Nephron progenitor cell (in vitro differentiated cells): ENCODE data around the gene OR10G8.

Source experiments
- DNase-seq: peaks from one replicate; pipeline ENCODE4 v3.0.0; 2021
- H3K27ac Mint-ChIP-seq: 2 replicates; pipeline ENCODE4 v1.8.0; 2021; ENCODE audit warnings: mild to moderate bottlenecking, moderate library complexity, mixed read lengths
- H3K27me3 Mint-ChIP-seq: 2 replicates; pipeline ENCODE4 v1.8.0; 2021; ENCODE audit warnings: mild to moderate bottlenecking, low read depth, mixed read lengths; ENCODE audit not compliant: poor library complexity
- H3K36me3 Mint-ChIP-seq: 2 replicates; pipeline ENCODE4 v1.8.0; 2021; ENCODE audit warnings: low read depth, mixed read lengths
- H3K4me1 Mint-ChIP-seq: 2 replicates; pipeline ENCODE4 v1.8.0; 2021; ENCODE audit warnings: mixed read lengths
- H3K4me3 Mint-ChIP-seq: 2 replicates; pipeline ENCODE4 v1.8.0; 2021; ENCODE audit warnings: mild to moderate bottlenecking, moderate library complexity, mixed read lengths
- H3K9me3 Mint-ChIP-seq: 2 replicates; pipeline ENCODE4 v1.8.0; 2021; ENCODE audit warnings: mild to moderate bottlenecking, moderate library complexity, mixed read lengths
- TF ChIP-seq, protein P1 (sequence below): fragments of 200-600 bp; sonication (generic); IDR thresholded peaks from 2 replicates; pipeline ENCODE4 v1.5.0; 2021; ENCODE audit warnings: antibody characterized with exemption

The OR10G8 gene

DNA sequence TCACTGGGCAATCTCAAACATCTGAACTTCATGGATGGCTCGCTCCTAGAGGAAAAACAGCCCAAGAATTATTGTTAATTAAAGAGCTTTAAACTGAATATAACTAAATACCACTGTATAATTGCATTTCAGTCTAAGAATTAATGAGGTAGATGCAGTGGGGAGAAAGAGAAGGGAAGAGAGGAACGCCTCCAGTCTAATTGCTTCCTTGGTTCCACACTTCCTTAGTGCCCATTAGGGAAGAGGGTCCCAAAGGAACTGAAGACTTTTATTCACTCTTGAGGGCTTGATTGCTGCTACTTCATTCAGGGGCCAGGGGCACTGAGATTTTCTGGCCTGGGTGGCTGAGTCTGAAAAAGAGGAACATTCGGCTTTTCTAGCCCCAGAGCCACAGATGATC is 26.4 kb downstream of the OR10G8 start:
- no peak overlapping the region for H3K4me3 Mint-ChIP-seq
- TF ChIP-seq, protein P1, sequence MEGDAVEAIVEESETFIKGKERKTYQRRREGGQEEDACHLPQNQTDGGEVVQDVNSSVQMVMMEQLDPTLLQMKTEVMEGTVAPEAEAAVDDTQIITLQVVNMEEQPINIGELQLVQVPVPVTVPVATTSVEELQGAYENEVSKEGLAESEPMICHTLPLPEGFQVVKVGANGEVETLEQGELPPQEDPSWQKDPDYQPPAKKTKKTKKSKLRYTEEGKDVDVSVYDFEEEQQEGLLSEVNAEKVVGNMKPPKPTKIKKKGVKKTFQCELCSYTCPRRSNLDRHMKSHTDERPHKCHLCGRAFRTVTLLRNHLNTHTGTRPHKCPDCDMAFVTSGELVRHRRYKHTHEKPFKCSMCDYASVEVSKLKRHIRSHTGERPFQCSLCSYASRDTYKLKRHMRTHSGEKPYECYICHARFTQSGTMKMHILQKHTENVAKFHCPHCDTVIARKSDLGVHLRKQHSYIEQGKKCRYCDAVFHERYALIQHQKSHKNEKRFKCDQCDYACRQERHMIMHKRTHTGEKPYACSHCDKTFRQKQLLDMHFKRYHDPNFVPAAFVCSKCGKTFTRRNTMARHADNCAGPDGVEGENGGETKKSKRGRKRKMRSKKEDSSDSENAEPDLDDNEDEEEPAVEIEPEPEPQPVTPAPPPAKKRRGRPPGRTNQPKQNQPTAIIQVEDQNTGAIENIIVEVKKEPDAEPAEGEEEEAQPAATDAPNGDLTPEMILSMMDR, result no peak
- H3K27ac Mint-ChIP-seq, result no peak overlapping the region
- no peaks in the 10 kb centered on the region for H3K36me3 Mint-ChIP-seq
- peaks cover under 1% of the 10 kb centered on the region for H3K27me3 Mint-ChIP-seq
- no peaks in the 10 kb centered on the region for H3K9me3 Mint-ChIP-seq
- DNase-seq, result no peak
- no peaks in the 10 kb centered on the region for H3K4me1 Mint-ChIP-seq

DNA sequence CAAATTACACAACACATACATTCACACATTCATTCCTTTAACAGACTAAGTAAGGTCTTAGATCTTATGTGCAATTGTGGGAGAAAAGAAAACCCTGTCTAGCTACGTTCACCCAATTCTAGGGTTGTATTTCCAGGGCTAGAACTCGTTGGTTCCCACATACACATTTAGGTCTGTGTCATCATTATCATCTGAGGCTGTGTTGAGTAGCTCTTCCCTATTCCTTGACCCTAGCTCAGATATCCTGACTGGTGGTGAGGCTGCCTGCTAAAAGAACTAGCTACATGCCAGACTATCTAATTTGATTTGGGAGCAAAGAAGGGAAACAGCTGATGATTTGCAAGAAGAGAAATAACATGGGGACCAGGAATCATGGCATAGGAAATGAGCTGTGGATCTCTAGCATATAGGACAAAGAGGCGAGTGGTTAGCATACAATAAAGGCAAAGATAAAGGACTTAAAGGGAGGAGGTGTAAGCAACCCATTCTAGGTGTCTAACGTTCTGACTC is 42.1 kb downstream of the OR10G8 start:
- TF ChIP-seq, protein P1, result no peak
- Mint-ChIP-seq H3K27ac (no peak overlapping the region), H3K36me3 (no peaks in the 10 kb centered on the region), H3K4me1 (peaks cover 4% of the 10 kb centered on the region), H3K9me3 (no peaks in the 10 kb centered on the region), H3K27me3 (peaks cover 32% of the 10 kb centered on the region), H3K4me3 (no peak overlapping the region)
- no peak for DNase-seq

DNA sequence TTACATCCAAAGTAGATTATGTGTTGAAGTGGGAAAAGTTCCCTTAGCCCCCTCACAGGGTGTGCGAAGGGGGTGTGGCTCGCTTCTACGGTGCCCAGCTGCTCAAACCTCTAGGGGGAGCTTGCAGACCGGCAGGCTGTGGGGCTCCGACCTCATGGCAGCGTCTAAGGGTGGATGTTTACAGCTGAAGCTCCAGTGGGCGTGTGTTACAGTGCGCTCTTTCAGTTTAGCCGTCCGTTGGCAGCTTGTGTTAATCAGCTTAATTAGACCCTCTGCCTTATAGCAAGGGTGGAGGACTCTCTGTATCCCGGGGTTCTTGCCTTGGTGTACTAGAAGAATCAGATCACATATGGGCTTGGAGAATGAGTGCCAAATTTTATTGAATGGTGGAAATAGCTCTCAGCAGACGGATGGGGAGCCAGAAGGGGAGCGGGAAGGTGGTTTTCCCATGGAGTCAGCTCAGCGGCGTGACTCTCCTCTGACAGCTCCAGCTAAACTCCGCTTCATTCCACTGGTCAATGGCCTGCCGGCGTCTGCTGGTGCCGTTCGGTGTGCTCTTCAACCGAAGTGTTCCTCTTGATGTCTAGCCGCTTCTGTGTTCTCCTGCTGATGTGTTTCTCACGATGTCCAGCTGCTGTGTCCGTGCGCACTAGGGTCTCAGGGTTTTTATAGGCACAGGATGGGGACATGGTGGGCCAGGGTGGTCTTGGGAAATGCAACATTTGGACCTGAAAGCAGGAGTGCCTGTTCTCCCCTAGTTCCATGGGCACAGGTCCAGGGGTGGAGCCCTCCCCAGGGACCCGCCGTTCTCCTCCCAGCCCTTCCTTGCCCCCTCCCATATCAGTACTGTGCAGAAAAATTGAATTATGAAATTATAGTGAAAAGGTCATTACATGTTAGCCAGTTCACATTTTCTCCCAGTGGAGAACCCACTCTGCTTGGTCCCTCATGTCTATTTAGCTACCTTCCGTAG is 43.1 kb downstream of the OR10G8 start:
- Mint-ChIP-seq H3K4me1 (peaks cover 4% of the 10 kb centered on the region), H3K9me3 (no peaks in the 10 kb centered on the region), H3K27ac (no peak overlapping the region), H3K27me3 (peaks cover 32% of the 10 kb centered on the region), H3K36me3 (no peaks in the 10 kb centered on the region), H3K4me3 (peak overlapping the region; percentile 48)
- peak; percentile 63 for DNase-seq
- TF ChIP-seq, protein P1, result peak; percentile 63

DNA sequence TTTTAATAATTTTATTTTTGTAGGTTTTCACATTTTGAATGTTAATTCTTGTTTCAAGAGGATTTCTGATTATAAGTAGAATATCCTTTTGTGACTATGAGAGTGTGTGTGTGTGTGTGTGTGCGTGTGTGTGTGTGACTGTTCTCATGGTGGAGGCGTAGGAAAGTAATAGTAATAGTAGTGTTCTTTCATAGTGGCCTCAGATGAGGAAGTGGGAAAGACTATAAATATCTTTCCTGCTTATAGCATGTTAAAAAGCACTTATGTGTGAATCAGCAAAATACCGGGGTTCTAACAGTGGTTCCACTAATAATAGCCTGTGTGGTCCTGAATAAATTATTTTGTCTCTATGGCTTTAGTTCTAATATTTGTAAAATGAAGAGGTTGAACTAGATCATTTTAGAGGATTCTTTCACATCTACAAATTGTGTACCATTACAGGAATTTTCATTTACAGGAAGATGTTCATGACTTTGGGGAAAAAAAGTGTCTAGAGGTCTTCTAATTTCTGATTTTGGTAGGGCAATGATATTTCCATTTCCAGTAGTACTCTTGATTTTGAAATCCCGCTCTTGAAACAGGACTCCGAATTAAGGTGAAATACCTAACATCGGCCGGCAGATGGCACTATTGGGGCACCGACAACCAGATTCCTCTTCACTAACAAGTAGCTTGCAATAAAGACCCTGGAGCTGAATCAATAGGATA is 44.5 kb downstream of the OR10G8 start:
- peaks cover 30% of the 10 kb centered on the region for H3K27me3 Mint-ChIP-seq
- H3K27ac Mint-ChIP-seq, result no peak overlapping the region
- peak; percentile 77 for DNase-seq

DNA sequence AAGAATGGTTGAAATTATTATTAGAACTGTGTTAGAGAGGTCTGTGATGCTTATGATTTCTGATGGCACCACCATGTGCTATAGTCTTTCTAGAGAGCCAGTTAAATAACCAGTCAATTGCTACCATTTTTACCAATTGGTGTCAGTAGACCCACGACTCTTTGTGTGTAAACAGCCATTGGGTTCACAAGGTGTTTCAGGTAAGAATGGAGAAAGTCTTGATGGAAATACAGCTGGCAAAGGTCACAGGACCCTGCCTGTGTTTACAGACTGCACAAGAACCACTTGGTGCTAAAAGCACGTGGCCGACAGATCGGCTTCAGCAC is 45.0 kb downstream of the OR10G8 start:
- H3K36me3 Mint-ChIP-seq, result no peaks in the 10 kb centered on the region
- TF ChIP-seq, protein P1, result no peak

More for the DNA sequence above, 44.5 kb downstream of the OR10G8 start:
- Mint-ChIP-seq H3K4me3 (no peak overlapping the region), H3K4me1 (peaks cover 4% of the 10 kb centered on the region), H3K36me3 (no peaks in the 10 kb centered on the region), H3K9me3 (no peaks in the 10 kb centered on the region)
- TF ChIP-seq, protein P1, result peak; percentile 82

More for the DNA sequence above, 45.0 kb downstream of the OR10G8 start:
- Mint-ChIP-seq H3K27me3 (peaks cover 31% of the 10 kb centered on the region), H3K4me1 (peaks cover 4% of the 10 kb centered on the region), H3K9me3 (no peaks in the 10 kb centered on the region), H3K27ac (no peak overlapping the region), H3K4me3 (no peak overlapping the region)
- DNase-seq, result no peak
